NCI-H1694 (cell line): ENCODE results near the gene CD28.

Source experiments
- DNase-seq: peaks from one replicate; lab custom pipeline; 2025; lab: John Stamatoyannopoulos, UW

CD28 gene

GRCh38 chr2:203706403-203706802 is at the start of gene CD28:
Gene CD28, plus strand, starts transcription at chr2:203706639. Its CDS starts 58 bp downstream, at chr2:203706697.
- DNase-seq: no peak

- DNase-seq: no peak
Observed at GRCh38 chr2:203659331-203660049, 46.9 kb upstream of the CD28 start.

GRCh38 chr2:203660465-203660864 is 46.0 kb upstream of the CD28 start:
- no peak for DNase-seq

GRCh38 chr2:203661279-203661908 is 45.0 kb upstream of the CD28 start:
- DNase-seq: no peak

- DNase-seq: no peak
Observed at GRCh38 chr2:203662487-203662886, 44.0 kb upstream of the CD28 start.

- no peak for DNase-seq
Observed at GRCh38 chr2:203662951-203663350, 43.5 kb upstream of the CD28 start.

- no peak for DNase-seq
Observed at GRCh38 chr2:203664029-203664755, 42.2 kb upstream of the CD28 start.

- DNase-seq: no peak
Observed at GRCh38 chr2:203667838-203668237, 38.6 kb upstream of the CD28 start.

- no peak for DNase-seq
Observed at GRCh38 chr2:203669820-203670219, 36.6 kb upstream of the CD28 start.

GRCh38 chr2:203670939-203671338 is 35.5 kb upstream of the CD28 start:
- no peak for DNase-seq

GRCh38 chr2:203671876-203672275 is 34.6 kb upstream of the CD28 start:
- DNase-seq: no peak

- no peak for DNase-seq
Observed at GRCh38 chr2:203672856-203673255, 33.6 kb upstream of the CD28 start.

- DNase-seq: no peak
Observed at GRCh38 chr2:203673933-203674332, 32.5 kb upstream of the CD28 start.

- no peak for DNase-seq
Observed at GRCh38 chr2:203675086-203675485, 31.4 kb upstream of the CD28 start.

GRCh38 chr2:203678971-203679370 is 27.5 kb upstream of the CD28 start:
- DNase-seq: no peak

- DNase-seq: no peak
Observed at GRCh38 chr2:203679401-203679800, 27.0 kb upstream of the CD28 start.

GRCh38 chr2:203681978-203682377 is 24.5 kb upstream of the CD28 start:
- no peak for DNase-seq

- no peak for DNase-seq
Observed at GRCh38 chr2:203682688-203683130, 23.7 kb upstream of the CD28 start.

- DNase-seq: no peak
Observed at GRCh38 chr2:203683421-203683820, 23.0 kb upstream of the CD28 start.

GRCh38 chr2:203683932-203684556 is 22.4 kb upstream of the CD28 start:
- no peak for DNase-seq

GRCh38 chr2:203685081-203685621 is 21.3 kb upstream of the CD28 start:
- DNase-seq: no peak

- DNase-seq: no peak
Observed at GRCh38 chr2:203685789-203686420, 20.5 kb upstream of the CD28 start.
